ENCODE data around the gene PIN4.

The PIN4 gene

DNA sequence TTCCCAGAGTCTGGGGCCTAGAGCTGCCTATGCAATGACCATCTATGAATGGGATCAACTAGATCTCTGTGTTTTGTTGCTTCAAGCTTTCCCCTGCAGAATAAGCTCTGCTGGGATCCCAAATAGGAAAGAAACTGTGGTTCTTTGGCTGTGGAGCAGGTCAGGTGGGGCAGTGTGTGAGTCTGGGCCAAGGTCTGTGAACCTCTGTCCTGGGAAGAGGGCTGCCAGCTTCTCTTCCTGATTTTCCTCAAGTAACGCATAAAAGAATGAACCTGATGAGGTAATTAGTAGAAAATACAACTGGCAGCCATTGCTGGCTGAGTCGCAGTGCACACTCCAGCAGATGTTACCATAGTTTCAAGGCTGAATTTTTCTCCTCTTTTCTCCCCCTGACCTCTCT is 4.6 kb upstream of the PIN4 start:
- TF ChIP-seq Cebpa-rat (IDR thresholded peaks at IDR 0.05), result no peak
- no peak overlapping the region for H3K9ac ChIP-seq
- no peaks in the 10 kb centered on the region for H3K36me3 ChIP-seq
- peaks cover 6 to 10% (median 8%) of the 10 kb centered on the region in 10 experiments; a peak in 18 of 20 replicates for H3K4me1 ChIP-seq
- H3K27me3 ChIP-seq, result peaks cover 0 to 7% (median 0%) of the 10 kb centered on the region in 11 experiments; a peak in 5 of 22 replicates
- H3K27ac ChIP-seq, result no peak overlapping the region
- peaks cover 5 to 14% (median 12%) of the 10 kb centered on the region in 11 experiments; a peak in 19 of 22 replicates for H3K9me3 ChIP-seq (replicated peaks in 1 of 11)
- no peak overlapping the region for H3K4me3 ChIP-seq
- H3K4me2 ChIP-seq, result no peak overlapping the region
- no peaks in the 10 kb centered on the region for H4K20me1 ChIP-seq

DNA sequence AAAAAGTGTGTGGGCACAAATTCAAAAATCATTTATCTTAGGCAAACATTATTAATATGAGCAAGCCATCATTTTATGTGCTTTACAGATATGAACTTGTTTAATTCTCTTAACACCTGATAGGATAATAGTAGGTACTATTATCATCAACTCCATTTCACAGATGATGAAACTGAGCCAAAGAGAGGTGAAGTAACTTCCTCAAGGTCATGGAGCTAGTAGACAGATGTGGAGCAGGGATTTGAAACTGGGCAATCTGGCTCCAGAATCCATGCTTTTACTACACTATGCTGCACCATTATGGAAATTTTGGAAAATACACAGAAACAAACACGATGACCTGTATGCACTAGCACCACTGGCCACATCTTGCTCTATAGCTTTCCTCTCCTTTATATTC is 1.0 kb upstream of the PIN4 start:
- TF ChIP-seq Cebpa-rat (IDR thresholded peaks at IDR 0.05), result no peak
- Histone ChIP-seq H4K20me1 (peaks cover 0 to 2% (median 0%) of the 10 kb centered on the region in 11 experiments; a peak in 1 of 22 replicates), H3K36me3 (peaks cover 0 to 5% (median 0%) of the 10 kb centered on the region in 11 experiments; a peak in 1 of 22 replicates), H3K9ac (peak overlapping the region in 9 of 11 experiments; percentile 80 to 91 (median 86); a peak in 18 of 22 replicates), H3K9me3 (replicated peaks in 1 of 11) (peaks cover 5 to 14% (median 12%) of the 10 kb centered on the region in 11 experiments; a peak in 19 of 22 replicates), H3K4me3 (peak overlapping the region; percentile 60 to 85 (median 80); a peak in 17 of 20 replicates), H3K4me2 (peak overlapping the region; percentile 40 to 75 (median 57)), H3K4me1 (peaks cover 17 to 20% (median 19%) of the 10 kb centered on the region in 10 experiments), H3K27me3 (peaks cover 0 to 8% (median 0%) of the 10 kb centered on the region in 11 experiments; a peak in 6 of 22 replicates), H3K27ac (peak overlapping the region in 10 of 11 experiments; percentile 80 to 93 (median 86); a peak in 20 of 22 replicates)

DNA sequence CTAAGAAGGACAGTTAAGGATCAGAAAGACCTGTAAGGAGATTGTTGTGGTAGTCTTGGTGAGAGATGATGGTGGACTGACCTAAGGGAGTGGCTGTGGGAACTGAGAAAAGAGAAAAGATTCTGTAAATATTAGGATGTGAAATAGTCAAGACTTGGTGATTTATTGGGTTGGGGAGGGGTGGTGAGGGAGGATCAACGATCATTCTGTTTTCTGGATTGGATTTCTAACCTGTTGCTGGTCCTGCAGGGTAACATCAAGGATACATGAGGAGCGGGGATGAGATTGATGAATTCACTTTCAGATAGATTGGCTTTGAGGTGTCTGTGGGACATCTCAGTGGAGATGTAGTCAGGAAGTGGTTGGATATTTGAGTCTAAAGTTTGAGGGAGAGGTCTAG is 1.4 kb downstream of the PIN4 start:
- Histone ChIP-seq H3K27me3 (peaks cover 0 to 10% (median 0%) of the 10 kb centered on the region in 11 experiments; a peak in 8 of 22 replicates), H3K4me2 (peak overlapping the region; percentile 58 to 86 (median 69)), H3K36me3 (peaks cover 0 to 25% (median 12%) of the 10 kb centered on the region in 11 experiments; a peak in 12 of 22 replicates), H3K27ac (no peak overlapping the region), H4K20me1 (peaks cover 0 to 16% (median 3%) of the 10 kb centered on the region in 11 experiments; a peak in 4 of 22 replicates), H3K9ac (peak overlapping the region in 6 of 11 experiments; percentile 81 to 91 (median 86); a peak in 7 of 22 replicates), H3K9me3 (replicated peaks in 1 of 11) (peaks cover 0 to 3% (median 0%) of the 10 kb centered on the region in 11 experiments; a peak in 5 of 22 replicates), H3K4me3 (peak overlapping the region in 7 of 10 experiments; percentile 68 to 85 (median 83); a peak in 13 of 20 replicates), H3K4me1 (peaks cover 17 to 20% (median 19%) of the 10 kb centered on the region in 10 experiments)
- TF ChIP-seq Cebpa-rat (IDR thresholded peaks at IDR 0.05), result no peak

DNA sequence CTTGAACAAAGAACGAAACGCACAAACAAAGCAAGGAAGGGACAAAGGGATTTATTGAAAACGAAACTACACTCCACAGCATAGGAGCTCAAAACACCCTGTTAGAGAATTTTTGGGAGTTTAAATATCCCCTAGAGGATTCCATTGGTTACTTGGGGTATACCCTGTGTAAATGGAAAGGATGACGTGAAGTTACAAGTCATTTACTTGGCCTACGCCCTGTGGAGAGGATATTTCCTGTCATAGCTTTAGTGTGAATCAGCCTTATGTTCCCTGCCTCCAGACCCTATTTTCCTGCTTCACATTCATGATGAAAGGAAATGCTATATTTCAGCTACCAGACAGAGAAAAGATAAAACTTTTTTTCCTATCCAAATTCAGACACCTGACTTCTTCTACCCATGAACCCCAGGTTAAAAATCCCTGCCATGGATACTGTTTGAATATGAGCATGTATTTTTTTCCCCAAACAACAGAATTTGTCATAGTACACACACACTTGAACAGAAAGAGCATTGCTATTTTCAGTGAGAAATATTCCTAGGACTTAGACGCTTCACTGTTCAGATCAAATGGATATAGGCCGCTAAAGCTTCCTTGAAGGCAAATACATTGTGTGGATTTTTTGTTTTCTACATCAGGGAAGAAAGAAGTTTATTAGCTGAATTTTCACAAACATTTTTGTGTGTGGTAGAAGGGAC is 20.4 kb downstream of the PIN4 start:
- TF ChIP-seq Cebpa-rat (IDR thresholded peaks at IDR 0.05), result no peak
- H3K4me2 ChIP-seq, result no peak overlapping the region
- H3K4me1 ChIP-seq, result no peaks in the 10 kb centered on the region
- peaks cover 20 to 62% (median 51%) of the 10 kb centered on the region in 11 experiments for H3K27me3 ChIP-seq
- no peaks in the 10 kb centered on the region for H3K9me3 ChIP-seq (replicated peaks in 1 of 11)
- no peak overlapping the region for H3K27ac ChIP-seq
- peaks cover 27 to 95% (median 57%) of the 10 kb centered on the region in 11 experiments for H3K36me3 ChIP-seq
- H4K20me1 ChIP-seq, result peaks cover 0 to 17% (median 0%) of the 10 kb centered on the region in 11 experiments; a peak in 5 of 22 replicates
- no peak overlapping the region for H3K4me3 ChIP-seq
- no peak overlapping the region for H3K9ac ChIP-seq

DNA sequence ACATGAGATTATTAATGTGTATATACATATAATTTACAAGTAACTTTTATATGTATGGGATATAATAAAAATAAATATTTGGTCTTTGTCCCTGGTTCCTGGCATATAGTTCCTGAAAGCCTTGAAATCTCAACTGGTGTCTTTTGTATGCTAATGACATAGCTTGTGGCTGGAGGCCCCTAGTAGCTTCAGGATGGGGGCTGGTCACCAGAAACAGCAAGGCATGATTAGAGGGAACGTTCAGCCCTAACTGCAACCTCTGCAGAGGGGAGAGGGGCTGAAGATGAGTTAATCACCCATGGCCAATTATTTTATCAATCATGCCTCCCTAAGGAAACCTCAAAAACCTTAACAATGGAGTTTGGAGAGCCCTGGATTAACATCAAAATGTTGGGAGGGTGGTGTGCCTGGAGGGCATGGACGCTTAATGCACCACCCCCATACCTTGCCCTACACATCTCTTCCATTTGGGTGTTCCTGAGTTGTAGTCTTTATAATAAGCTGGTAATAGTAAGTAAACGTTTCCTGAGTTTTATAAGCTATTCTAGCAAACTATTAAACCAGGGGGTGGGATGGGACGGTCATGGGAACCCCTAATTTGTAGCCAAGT is 21.3 kb downstream of the PIN4 start:
- H3K36me3 ChIP-seq, result peaks cover 18 to 95% (median 58%) of the 10 kb centered on the region in 11 experiments
- H3K9ac ChIP-seq, result no peak overlapping the region
- H3K9me3 ChIP-seq (replicated peaks in 1 of 11), result no peaks in the 10 kb centered on the region
- H3K4me3 ChIP-seq, result no peak overlapping the region
- H4K20me1 ChIP-seq, result peaks cover 0 to 17% (median 0%) of the 10 kb centered on the region in 11 experiments; a peak in 5 of 22 replicates
- peaks cover 26 to 71% (median 60%) of the 10 kb centered on the region in 11 experiments for H3K27me3 ChIP-seq
- H3K4me2 ChIP-seq, result no peak overlapping the region
- no peak for TF ChIP-seq Cebpa-rat (IDR thresholded peaks at IDR 0.05)
- H3K4me1 ChIP-seq, result no peaks in the 10 kb centered on the region
- no peak overlapping the region for H3K27ac ChIP-seq

DNA sequence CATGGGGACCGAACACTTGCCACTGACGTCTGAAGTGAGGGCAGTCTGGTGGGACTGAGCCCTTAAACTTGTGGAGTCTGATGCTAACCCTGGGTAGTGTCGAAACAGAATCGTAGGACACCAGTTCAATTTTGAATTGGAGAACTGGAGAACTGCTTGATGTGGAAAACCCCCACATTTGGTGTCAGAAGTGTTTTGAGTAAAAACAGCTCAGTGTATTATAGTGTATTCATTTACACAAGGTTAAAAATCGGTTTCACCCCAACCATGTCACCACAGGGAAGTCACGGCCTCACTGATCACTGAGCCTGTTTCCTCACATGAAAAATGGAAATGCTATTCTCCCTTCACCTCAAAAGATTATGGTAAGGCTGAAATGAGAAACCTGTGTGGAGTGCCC is 21.9 kb downstream of the PIN4 start:
- H3K36me3 ChIP-seq, result peaks cover 14 to 95% (median 59%) of the 10 kb centered on the region in 11 experiments
- no peak overlapping the region for H3K9ac ChIP-seq
- H3K4me2 ChIP-seq, result no peak overlapping the region
- no peaks in the 10 kb centered on the region for H3K4me1 ChIP-seq
- TF ChIP-seq Cebpa-rat (IDR thresholded peaks at IDR 0.05), result no peak
- H3K9me3 ChIP-seq (replicated peaks in 1 of 11), result no peaks in the 10 kb centered on the region
- no peak overlapping the region for H3K27ac ChIP-seq
- peaks cover 30 to 76% (median 65%) of the 10 kb centered on the region in 11 experiments for H3K27me3 ChIP-seq
- no peak overlapping the region for H3K4me3 ChIP-seq
- H4K20me1 ChIP-seq, result peaks cover 0 to 17% (median 0%) of the 10 kb centered on the region in 11 experiments; a peak in 5 of 22 replicates

DNA sequence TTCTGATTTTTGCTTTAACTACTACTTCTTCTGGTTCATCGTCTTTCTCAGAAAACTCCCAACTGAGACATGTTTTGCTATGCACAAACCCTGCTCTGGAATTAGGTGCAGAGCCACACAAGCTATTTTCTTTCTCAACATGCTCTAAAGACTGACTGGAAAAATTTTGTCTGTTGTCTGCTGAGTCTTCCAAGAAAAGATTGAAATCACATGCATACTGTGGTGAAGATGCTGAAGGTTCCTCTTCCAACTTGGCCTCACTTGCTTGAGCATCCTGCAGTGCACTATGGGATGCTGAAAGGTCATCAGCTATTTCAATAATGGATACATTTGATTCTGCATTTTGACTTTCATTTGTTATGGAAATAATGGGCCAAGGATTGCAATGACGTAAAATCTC is 24.1 kb downstream of the PIN4 start:
- H3K4me2 ChIP-seq, result no peak overlapping the region
- H3K27ac ChIP-seq, result no peak overlapping the region
- H3K27me3 ChIP-seq, result peaks cover 36 to 86% (median 71%) of the 10 kb centered on the region in 11 experiments
- peaks cover 13 to 91% (median 58%) of the 10 kb centered on the region in 11 experiments; a peak in 20 of 22 replicates for H3K36me3 ChIP-seq
- H3K9me3 ChIP-seq (replicated peaks in 1 of 11), result no peaks in the 10 kb centered on the region
- no peaks in the 10 kb centered on the region for H3K4me1 ChIP-seq
- no peak overlapping the region for H3K9ac ChIP-seq
- no peak for TF ChIP-seq Cebpa-rat (IDR thresholded peaks at IDR 0.05)
- H4K20me1 ChIP-seq, result peaks cover 0 to 17% (median 0%) of the 10 kb centered on the region in 11 experiments; a peak in 4 of 22 replicates
- no peak overlapping the region for H3K4me3 ChIP-seq

DNA sequence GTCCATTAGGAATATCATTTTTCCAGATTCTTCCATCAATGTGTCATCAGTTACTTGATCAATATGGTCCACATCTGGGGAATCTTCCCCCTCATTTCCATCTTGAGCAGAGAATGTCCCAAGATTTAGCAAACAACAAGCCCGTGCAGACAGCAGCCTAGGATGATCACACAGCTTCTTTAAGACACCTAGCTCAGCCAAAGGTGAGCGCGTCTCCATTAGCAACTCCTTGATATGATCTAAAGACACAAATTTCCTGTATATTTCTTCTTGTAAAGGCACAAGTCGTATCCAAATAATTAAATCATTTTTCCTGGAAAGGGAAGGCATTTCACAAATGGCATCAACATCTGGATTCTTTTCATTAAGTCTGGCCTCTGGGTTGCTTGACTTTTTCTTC is 25.8 kb downstream of the PIN4 start:
- Histone ChIP-seq H3K4me1 (no peaks in the 10 kb centered on the region), H3K27ac (no peak overlapping the region), H3K9me3 (replicated peaks in 1 of 11) (no peaks in the 10 kb centered on the region), H3K4me2 (no peak overlapping the region), H3K27me3 (peaks cover 33 to 71% (median 59%) of the 10 kb centered on the region in 11 experiments), H3K9ac (no peak overlapping the region), H4K20me1 (peaks cover 0 to 5% (median 0%) of the 10 kb centered on the region in 11 experiments; a peak in 3 of 22 replicates), H3K36me3 (peaks cover 10 to 76% (median 56%) of the 10 kb centered on the region in 11 experiments; a peak in 19 of 22 replicates), H3K4me3 (no peak overlapping the region)
- no peak for TF ChIP-seq Cebpa-rat (IDR thresholded peaks at IDR 0.05)

Data from BLaER1 treated with 17β-estradiol and CSF1 and Interleukin-3, amounts not matched to agents 10 nM and 100 nM (cell line).